Measurements from ENCODE around the gene IKBKE. TPM values are rescaled to one million over a fixed set of nuclear protein-coding genes. Genes with fewer than 3 reads are reported as not detected.

IKBKE gene
- total RNA-seq, 1 experiment from 2014 or later = 10.7 TPM

DNA sequence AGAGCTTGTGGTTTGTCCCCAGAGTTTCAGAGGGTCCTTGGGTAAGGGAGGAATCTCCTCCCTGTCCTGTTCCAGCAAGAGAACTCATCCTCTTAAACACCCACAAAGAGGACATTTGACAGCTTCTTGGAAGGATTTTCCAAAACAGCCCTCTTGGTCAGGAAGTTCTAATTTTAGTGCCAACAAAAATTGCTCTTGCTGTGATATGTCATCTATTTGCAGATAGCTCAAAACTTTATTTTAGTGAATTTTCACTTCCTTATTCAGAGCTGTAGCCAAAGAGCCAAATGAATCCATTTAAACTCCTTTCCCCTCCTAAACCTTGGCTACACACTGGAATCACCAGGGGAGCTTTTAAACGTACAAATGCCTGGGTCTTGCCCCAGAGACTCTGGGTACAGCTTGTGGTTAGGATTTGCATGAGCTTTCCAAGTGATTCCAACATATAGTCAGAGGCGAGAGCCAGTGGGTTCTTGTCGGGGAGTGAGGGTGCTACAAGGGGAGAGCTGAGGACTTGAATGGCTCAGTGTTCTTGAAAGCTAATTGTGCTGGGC lies 25.3 kb downstream of the IKBKE start:
- DNase-seq (ENCODE audit: low read depth) = no peak

DNA sequence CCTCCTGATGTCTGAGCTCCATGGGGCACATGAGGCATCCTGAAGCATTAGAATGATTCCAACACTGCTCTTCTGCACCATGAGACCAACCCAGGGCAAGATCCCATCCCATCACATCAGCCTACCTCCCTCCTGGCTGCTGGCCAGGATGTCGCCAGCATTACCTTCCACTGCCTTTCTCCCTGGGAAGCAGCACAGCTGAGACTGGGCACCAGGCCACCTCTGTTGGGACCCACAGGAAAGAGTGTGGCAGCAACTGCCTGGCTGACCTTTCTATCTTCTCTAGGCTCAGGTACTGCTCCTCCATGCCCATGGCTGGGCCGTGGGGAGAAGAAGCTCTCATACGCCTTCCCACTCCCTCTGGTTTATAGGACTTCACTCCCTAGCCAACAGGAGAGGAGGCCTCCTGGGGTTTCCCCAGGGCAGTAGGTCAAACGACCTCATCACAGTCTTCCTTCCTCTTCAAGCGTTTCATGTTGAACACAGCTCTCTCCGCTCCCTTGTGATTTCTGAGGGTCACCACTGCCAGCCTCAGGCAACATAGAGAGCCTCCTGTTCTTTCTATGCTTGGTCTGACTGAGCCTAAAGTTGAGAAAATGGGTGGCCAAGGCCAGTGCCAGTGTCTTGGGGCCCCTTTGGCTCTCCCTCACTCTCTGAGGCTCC lies 26.0 kb downstream of the IKBKE start:
- DNase-seq (ENCODE audit: low read depth) = no peak

DNA sequence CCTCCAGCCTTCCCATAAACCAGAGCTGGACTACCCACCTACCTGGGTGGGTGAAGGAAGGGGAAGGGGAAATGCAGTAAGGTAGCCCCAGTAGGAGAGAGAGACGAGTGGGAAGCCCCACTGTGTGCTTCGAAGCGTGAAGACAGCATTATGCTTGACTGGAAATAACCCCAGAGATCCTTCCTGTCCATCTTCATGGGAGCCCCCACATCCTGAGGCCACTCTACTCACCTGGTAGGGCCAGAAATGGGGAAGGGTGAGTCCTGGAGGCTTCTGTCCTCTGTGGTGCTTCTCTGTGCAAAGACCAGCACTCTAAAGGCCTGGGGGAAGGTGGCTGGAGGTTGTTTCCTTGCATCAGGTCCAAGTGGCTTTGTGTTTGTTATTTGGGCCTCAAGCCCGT lies 27.1 kb downstream of the IKBKE start:
- DNase-seq (ENCODE audit: low read depth) = no peak

- DNase-seq (ENCODE audit: low read depth) = no peak
Observed at GRCh38 chr1:206497774-206498173, 27.5 kb downstream of the IKBKE start.

DNA sequence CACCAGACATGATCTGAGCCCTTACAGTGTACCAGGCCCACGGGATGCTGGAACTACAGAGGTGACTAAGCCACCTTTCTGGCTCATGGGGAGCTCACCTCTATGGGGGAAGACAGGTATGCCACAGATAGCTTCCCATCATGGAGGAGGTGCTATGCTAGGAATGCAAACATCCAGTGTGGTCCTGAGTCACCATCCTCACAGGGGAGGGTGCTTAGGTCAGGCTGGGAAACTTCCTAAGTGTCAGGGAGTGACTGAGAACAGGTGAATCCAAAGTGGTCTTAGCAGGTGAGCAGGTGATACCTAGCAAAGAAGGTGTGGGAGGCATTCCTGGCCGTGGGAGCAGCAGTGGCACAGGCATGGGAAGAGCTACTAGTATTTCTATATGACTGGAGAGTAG lies 28.4 kb downstream of the IKBKE start:
- no peak for DNase-seq (ENCODE audit: low read depth)

GRCh38 chr1:206500046-206500445 lies 29.8 kb downstream of the IKBKE start:
- no peak for DNase-seq (ENCODE audit: low read depth)

- no peak for DNase-seq (ENCODE audit: low read depth)
Observed at GRCh38 chr1:206501881-206502280, 31.6 kb downstream of the IKBKE start.

GRCh38 chr1:206502403-206502802 lies 32.1 kb downstream of the IKBKE start:
- no peak for DNase-seq (ENCODE audit: low read depth)

GRCh38 chr1:206502812-206503211 lies 32.5 kb downstream of the IKBKE start:
- DNase-seq (ENCODE audit: low read depth) = no peak

GRCh38 chr1:206503591-206504362 lies 33.5 kb downstream of the IKBKE start:
- DNase-seq (ENCODE audit: low read depth) = peak; percentile 100

DNA sequence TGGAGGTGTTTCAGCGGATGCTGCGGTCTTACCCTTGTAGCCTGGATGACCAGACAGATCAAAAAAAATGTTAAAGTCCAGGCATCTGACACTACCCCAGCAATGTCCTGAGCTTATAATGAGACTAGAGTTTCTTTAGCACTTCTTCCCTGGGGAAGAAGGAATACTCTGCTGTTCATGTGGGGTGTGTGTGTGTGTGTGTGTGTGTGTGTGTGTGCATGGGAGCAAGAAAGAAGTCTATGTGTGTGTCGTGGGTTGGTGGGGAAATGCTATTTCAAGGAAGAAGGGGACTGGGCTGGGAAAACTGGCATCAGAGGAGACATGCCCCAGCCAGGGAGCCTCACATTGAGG lies 34.1 kb downstream of the IKBKE start:
- DNase-seq (ENCODE audit: low read depth) = no peak

DNA sequence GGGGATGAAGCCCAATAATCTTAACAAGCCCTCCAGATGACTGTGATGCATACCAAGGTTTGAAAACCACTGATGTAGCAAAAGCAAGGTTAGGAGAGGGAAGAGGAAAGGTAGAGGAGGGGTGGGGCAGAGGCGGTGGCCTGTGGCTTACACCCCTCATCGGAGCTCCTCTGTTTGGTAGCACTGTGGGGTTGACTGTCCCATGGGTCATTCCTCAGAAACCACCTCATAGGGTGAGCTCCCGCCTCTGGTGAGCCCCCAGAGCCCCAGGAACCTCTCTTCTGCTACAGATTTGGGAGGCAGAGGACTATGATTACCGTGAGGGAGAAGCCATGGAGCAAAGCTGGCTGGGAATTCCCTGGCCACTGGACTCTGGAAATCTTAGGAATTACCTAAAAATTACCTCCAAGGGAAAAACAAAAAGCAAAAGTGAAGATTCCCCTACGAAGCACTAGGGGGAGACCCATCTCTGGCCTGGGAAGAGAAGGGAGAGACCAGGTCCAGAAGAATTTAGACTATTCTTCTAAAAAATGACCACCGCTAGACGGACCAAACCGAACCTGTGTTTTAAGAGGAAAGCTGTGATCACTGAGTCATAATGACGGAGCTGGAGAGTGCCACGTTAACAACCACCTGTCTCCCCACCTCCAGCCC lies 35.6 kb downstream of the IKBKE start:
- DNase-seq (ENCODE audit: low read depth) = peak; percentile 51

- no peak for DNase-seq (ENCODE audit: low read depth)
Observed at GRCh38 chr1:206506405-206507283, 36.4 kb downstream of the IKBKE start.

DNA sequence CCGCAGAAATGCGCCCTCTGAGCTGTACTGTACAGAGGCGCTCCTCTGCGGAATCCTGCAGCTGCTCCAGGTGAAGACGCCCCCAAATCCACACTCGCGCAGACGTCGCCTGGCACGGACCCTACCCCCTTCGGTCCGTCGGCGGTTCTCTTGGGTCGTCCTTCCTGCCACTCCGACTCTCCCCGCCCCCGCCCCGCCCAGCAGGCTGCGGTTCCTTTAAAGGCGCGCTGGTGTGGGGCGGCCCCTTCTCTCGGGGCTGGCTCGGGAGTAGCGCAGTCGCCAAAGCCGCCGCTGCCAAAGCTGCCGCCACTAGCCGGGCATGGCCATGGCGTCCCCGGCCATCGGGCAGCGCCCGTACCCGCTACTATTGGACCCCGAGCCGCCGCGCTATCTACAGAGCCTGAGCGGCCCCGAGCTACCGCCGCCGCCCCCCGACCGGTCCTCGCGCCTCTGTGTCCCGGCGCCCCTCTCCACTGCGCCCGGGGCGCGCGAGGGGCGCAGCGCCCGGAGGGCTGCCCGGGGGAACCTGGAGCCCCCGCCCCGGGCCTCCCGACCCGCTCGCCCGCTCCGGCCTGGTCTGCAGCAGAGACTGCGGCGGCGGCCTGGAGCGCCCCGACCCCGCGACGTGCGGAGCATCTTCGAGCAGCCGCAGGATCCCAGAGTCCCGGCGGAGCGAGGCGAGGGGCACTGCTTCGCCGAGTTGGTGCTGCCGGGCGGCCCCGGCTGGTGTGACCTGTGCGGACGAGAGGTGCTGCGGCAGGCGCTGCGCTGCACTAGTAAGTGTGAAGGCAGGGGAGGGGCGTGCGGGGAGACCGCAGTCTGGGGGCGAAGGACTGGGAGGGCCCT lies 37.2 kb downstream of the IKBKE start, which contains the start of gene RASSF5:
Gene RASSF5 (plus strand): TSS at position 248 of the 846 bp plus-strand sequence. CDS start 72 bp downstream, at position 320.
- peak; percentile 46 for DNase-seq (ENCODE audit: low read depth)

- no peak for DNase-seq (ENCODE audit: low read depth)
Observed at GRCh38 chr1:206508130-206508889, 38.0 kb downstream of the IKBKE start.

DNA sequence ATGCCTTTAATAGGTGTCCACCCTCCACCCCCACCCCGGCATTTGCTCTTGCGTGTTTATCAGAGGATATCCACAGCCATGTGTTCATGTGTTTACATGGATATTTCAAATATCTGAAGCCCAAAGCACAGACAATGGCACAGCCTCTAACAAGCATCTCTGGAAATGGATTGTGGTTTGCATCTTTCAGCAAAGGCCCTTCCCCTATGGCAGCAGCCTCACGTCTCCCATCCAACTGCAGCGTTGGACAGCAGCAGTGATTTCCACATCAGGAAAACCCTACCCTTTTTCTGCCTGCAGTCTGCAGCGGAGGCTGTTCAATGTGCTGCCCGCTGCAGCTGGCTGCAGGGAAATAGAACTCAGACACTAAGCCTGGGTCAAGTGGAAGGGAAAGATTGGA lies 38.7 kb downstream of the IKBKE start:
- peak; percentile 29 for DNase-seq (ENCODE audit: low read depth)

- DNase-seq (ENCODE audit: low read depth) = no peak
Observed at GRCh38 chr1:206509612-206510257, 39.5 kb downstream of the IKBKE start.

- no peak for DNase-seq (ENCODE audit: low read depth)
Observed at GRCh38 chr1:206510371-206510770, 40.1 kb downstream of the IKBKE start.
